Stimulated activated naive B cell treated with anti-CD40 and anti-IgM and Interleukin-4, amounts not matched to agents 10 μg/mL and 1 μg/mL and 100 μg/mL, for 72 hours (primary cell): ENCODE data around the gene STX17.

Experiments
- ATAC-seq, 2 donors: fragments of 150-1000 bp; cut with Tn5 transposase; replicated peaks; 2 replicates each; pipeline ENCODE4 v1.10.0; 2021; ENCODE audit warnings: moderate library complexity in 1 of 2
- DNase-seq: peaks from one replicate; pipeline ENCODE4 v3.0.0; 2021
- H3K27ac Mint-ChIP-seq: one replicate; pipeline ENCODE4 v1.8.0; 2022; ENCODE audit warnings: mild to moderate bottlenecking, mixed read lengths
- H3K27me3 Mint-ChIP-seq, 2 donors: one replicate each; pipeline ENCODE4 v1.8.0; 2022; ENCODE audit warnings: mixed read lengths in 2 of 2
- H3K36me3 Mint-ChIP-seq, 2 donors: one replicate each; pipeline ENCODE4 v1.8.0; 2022; ENCODE audit warnings: mixed read lengths in 2 of 2, mild to moderate bottlenecking in 1 of 2
- H3K4me1 Mint-ChIP-seq, 2 donors: one replicate each; pipeline ENCODE4 v1.8.0; 2022; ENCODE audit warnings: mixed read lengths in 2 of 2, mild to moderate bottlenecking in 1 of 2
- H3K4me3 Mint-ChIP-seq, 2 donors: one replicate each; pipeline ENCODE4 v1.8.0; 2022; ENCODE audit warnings: mild to moderate bottlenecking in 2 of 2, mixed read lengths in 2 of 2, moderate library complexity in 1 of 2
- H3K9me3 Mint-ChIP-seq, 2 donors: one replicate each; pipeline ENCODE4 v1.8.0; 2022; ENCODE audit warnings: mixed read lengths in 2 of 2, mild to moderate bottlenecking in 1 of 2

Gene STX17

DNA sequence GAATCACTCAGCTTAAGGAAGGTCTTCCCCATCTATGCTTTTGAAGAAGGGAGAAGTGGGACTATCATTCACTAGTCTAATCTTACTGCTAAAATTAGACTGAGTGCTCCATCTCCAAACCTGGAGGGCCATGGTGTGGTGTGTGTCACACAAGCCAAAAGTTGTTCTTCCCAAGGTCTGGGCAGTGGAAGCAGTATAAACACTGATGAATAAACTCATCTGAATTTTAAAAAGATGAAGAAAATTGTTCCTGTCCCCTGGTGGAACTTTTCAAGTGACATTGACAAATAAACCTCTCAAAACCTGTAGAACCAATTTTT, 16.2 kb downstream of the STX17 start:
- ATAC-seq (no peak), DNase-seq (no peak)
- no peak overlapping the region for H3K27ac Mint-ChIP-seq
- H3K4me3 Mint-ChIP-seq, result no peak overlapping the region
- H3K36me3 Mint-ChIP-seq, result peaks cover 51 to 80% of the 10 kb centered on the region in 2 donors
- H3K9me3 Mint-ChIP-seq, result peaks cover 4 to 5% of the 10 kb centered on the region in 2 donors
- peaks cover 2 to 8% of the 10 kb centered on the region in 2 donors for H3K4me1 Mint-ChIP-seq
- no peaks in the 10 kb centered on the region for H3K27me3 Mint-ChIP-seq

- peaks cover 0 to 2% of the 10 kb centered on the region in 2 donors for H3K4me1 Mint-ChIP-seq
- no peak overlapping the region for H3K4me3 Mint-ChIP-seq
- ATAC-seq (no peak), DNase-seq (no peak)
- H3K9me3 Mint-ChIP-seq, result peaks cover 4 to 5% of the 10 kb centered on the region in 2 donors
- H3K27me3 Mint-ChIP-seq, result no peaks in the 10 kb centered on the region
- no peak overlapping the region for H3K27ac Mint-ChIP-seq
- H3K36me3 Mint-ChIP-seq, result peaks cover 39 to 61% of the 10 kb centered on the region in 2 donors
Observed at GRCh38 chr9:99925541-99925940, 19.1 kb downstream of the STX17 start.

- peaks cover 0 to 2% of the 10 kb centered on the region in 2 donors for H3K4me1 Mint-ChIP-seq
- no peaks in the 10 kb centered on the region for H3K27me3 Mint-ChIP-seq
- DNase-seq, result no peak
- peaks cover 34 to 55% of the 10 kb centered on the region in 2 donors for H3K36me3 Mint-ChIP-seq
- peaks cover 2 to 4% of the 10 kb centered on the region in 2 donors for H3K9me3 Mint-ChIP-seq
- no peak overlapping the region for H3K4me3 Mint-ChIP-seq
- ATAC-seq, result no peak
- H3K27ac Mint-ChIP-seq, result no peak overlapping the region
Observed at GRCh38 chr9:99929652-99930051, 23.2 kb downstream of the STX17 start.

DNA sequence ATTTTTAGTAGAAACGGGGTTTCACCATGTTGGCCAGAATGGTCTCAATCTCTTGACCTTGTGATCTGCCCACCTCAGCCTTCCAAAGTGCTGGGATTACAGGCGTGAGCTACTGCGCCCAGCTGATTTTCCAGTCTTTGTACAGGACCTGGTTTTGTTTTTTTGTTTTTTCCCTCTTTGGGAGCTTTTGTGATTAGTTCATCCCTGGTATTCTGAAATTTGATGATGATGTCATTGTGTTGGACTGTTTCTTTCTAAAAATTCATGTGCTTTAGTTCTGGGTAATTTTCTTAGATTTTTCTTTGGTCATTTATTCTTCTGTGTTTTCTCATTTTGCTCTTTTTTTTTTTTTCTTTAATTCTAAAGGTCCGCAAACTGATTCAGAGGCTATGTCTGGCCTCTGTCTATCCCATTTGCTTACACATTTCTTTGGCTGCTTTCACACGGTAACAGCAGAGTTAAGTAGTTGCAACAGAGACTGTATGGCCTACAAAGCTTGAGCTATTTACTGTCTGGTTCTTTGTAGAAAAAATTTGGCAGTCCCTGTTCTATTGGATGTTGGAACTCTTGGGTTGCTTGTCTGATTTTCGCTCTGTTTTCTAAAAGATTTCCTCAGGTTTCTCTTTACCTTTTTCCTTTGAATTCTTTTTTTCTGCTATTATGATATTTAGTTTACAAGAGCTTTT, 24.8 kb downstream of the STX17 start:
- DNase-seq, result no peak
- no peak for ATAC-seq
- peaks cover 27 to 47% of the 10 kb centered on the region in 2 donors for H3K36me3 Mint-ChIP-seq

GRCh38 chr9:99936947-99937587, 30.6 kb downstream of the STX17 start:
- peaks cover 3 to 5% of the 10 kb centered on the region in 2 donors for H3K4me1 Mint-ChIP-seq
- no peak overlapping the region for H3K27ac Mint-ChIP-seq
- peaks cover 32 to 42% of the 10 kb centered on the region in 2 donors for H3K36me3 Mint-ChIP-seq
- ATAC-seq, result no peak
- no peaks in the 10 kb centered on the region for H3K27me3 Mint-ChIP-seq
- H3K9me3 Mint-ChIP-seq, result peaks cover 11 to 17% of the 10 kb centered on the region in 2 donors
- no peak overlapping the region for H3K4me3 Mint-ChIP-seq
- DNase-seq, result no peak

More for the DNA sequence above, 24.8 kb downstream of the STX17 start:
- Mint-ChIP-seq H3K4me1 (peaks cover 0 to 2% of the 10 kb centered on the region in 2 donors), H3K9me3 (peaks cover 3 to 10% of the 10 kb centered on the region in 2 donors), H3K4me3 (no peak overlapping the region), H3K27ac (no peak overlapping the region), H3K27me3 (no peaks in the 10 kb centered on the region)

DNA sequence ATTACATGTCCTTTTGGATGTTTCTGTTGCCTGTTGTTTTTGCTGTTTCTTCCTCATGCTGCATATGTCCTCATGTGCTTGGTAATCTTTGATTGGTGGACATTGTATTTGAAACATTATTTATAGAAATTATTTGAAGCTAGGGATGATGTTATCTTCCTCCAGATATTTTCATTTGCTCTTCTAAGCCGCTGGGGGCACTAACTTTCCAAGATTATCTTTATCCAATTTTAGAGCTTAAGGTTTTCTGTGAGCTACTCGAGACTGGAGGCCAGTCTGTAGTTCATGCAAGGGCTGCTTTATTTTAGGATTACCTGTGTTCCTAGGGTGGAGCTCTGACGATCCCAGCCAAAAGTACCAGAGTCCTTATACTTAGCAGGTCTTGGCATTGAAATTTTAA, 40.9 kb downstream of the STX17 start:
- ATAC-seq, result no peak
- no peak overlapping the region for H3K4me3 Mint-ChIP-seq
- DNase-seq, result no peak
- H3K4me1 Mint-ChIP-seq, result peaks cover 0 to 6% of the 10 kb centered on the region in 2 donors
- no peak overlapping the region for H3K27ac Mint-ChIP-seq
- no peaks in the 10 kb centered on the region for H3K9me3 Mint-ChIP-seq
- peaks cover 16 to 21% of the 10 kb centered on the region in 2 donors for H3K36me3 Mint-ChIP-seq
- H3K27me3 Mint-ChIP-seq, result no peaks in the 10 kb centered on the region

- DNase-seq, result no peak
Observed at GRCh38 chr9:99948482-99948881, 42.0 kb downstream of the STX17 start.

GRCh38 chr9:99948896-99949295, 42.4 kb downstream of the STX17 start:
- Mint-ChIP-seq H3K4me3 (no peak overlapping the region), H3K27ac (no peak overlapping the region), H3K36me3 (peaks cover 7 to 16% of the 10 kb centered on the region in 2 donors), H3K9me3 (peaks cover 0 to 3% of the 10 kb centered on the region in 2 donors), H3K4me1 (peaks cover 0 to 6% of the 10 kb centered on the region in 2 donors), H3K27me3 (no peaks in the 10 kb centered on the region)
- no peak for ATAC-seq
- no peak for DNase-seq

More at GRCh38 chr9:99948482-99948881, 42.0 kb downstream of the STX17 start:
- no peaks in the 10 kb centered on the region for H3K27me3 Mint-ChIP-seq
- no peak overlapping the region for H3K4me3 Mint-ChIP-seq
- H3K36me3 Mint-ChIP-seq, result peaks cover 10 to 20% of the 10 kb centered on the region in 2 donors
- H3K27ac Mint-ChIP-seq, result no peak overlapping the region
- H3K4me1 Mint-ChIP-seq, result peaks cover 0 to 6% of the 10 kb centered on the region in 2 donors
- peaks cover 0 to 3% of the 10 kb centered on the region in 2 donors for H3K9me3 Mint-ChIP-seq
- ATAC-seq, result no peak

- Mint-ChIP-seq H3K9me3 (peaks cover 0 to 3% of the 10 kb centered on the region in 2 donors), H3K36me3 (peaks cover 15 to 27% of the 10 kb centered on the region in 2 donors), H3K27me3 (no peaks in the 10 kb centered on the region), H3K4me3 (no peak overlapping the region), H3K27ac (no peak overlapping the region), H3K4me1 (peaks cover 6% of the 10 kb centered on the region in 2 donors)
- ATAC-seq (no peak), DNase-seq (no peak)
Observed at GRCh38 chr9:99953861-99954507, 47.5 kb downstream of the STX17 start.

- DNase-seq (no peak), ATAC-seq (peak; percentile 27 to 53)
- peaks cover 6% of the 10 kb centered on the region in 2 donors for H3K4me1 Mint-ChIP-seq
- H3K27ac Mint-ChIP-seq, result peak overlapping the region; percentile 37
- no peak overlapping the region for H3K4me3 Mint-ChIP-seq
- H3K9me3 Mint-ChIP-seq, result peaks cover 0 to 3% of the 10 kb centered on the region in 2 donors
- peaks cover 16 to 30% of the 10 kb centered on the region in 2 donors for H3K36me3 Mint-ChIP-seq
- H3K27me3 Mint-ChIP-seq, result no peaks in the 10 kb centered on the region
Observed at GRCh38 chr9:99954819-99955218, 48.4 kb downstream of the STX17 start.

GRCh38 chr9:99955606-99956005, 49.2 kb downstream of the STX17 start:
- ATAC-seq (no peak), DNase-seq (no peak)
- Mint-ChIP-seq H3K4me1 (peaks cover 6% of the 10 kb centered on the region in 2 donors), H3K4me3 (no peak overlapping the region), H3K27me3 (no peaks in the 10 kb centered on the region), H3K27ac (no peak overlapping the region), H3K36me3 (peaks cover 19 to 33% of the 10 kb centered on the region in 2 donors), H3K9me3 (peaks cover 0 to 3% of the 10 kb centered on the region in 2 donors)

DNA sequence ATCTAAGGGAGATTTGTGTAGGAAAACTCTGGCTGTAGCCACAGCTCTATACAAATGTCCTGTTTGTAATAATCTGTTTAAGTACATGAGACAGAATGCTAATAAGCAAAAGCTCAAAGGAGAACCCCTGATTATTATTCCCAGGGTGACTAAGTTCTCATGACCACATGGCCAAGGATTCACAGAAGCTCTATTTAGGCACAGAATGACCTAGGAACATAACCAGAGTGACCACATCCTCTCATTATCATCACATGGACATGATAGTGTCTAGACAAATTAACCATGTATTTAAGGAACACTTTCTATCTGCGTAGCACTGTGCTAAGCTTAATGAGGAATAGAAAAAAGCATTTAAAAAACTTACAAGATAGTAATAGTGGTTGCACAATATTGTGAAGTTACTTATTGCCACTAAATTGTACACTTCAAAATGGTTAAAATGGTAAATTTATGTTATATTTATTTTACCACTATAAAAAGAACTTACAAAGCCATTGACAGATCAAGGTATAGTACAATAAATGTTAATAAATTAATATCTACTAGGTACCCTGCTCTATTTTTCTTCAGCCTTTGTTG, 56.3 kb downstream of the STX17 start:
- DNase-seq (no peak), ATAC-seq (no peak)
- Mint-ChIP-seq H3K4me1 (no peaks in the 10 kb centered on the region), H3K36me3 (peaks cover 26 to 50% of the 10 kb centered on the region in 2 donors), H3K9me3 (no peaks in the 10 kb centered on the region), H3K27ac (no peak overlapping the region), H3K27me3 (no peaks in the 10 kb centered on the region), H3K4me3 (no peak overlapping the region)

GRCh38 chr9:99964336-99964735, 57.9 kb downstream of the STX17 start:
- H3K4me3 Mint-ChIP-seq, result no peak overlapping the region
- DNase-seq (no peak), ATAC-seq (no peak)
- no peaks in the 10 kb centered on the region for H3K4me1 Mint-ChIP-seq
- H3K36me3 Mint-ChIP-seq, result peaks cover 30 to 54% of the 10 kb centered on the region in 2 donors
- no peaks in the 10 kb centered on the region for H3K9me3 Mint-ChIP-seq
- no peak overlapping the region for H3K27ac Mint-ChIP-seq
- H3K27me3 Mint-ChIP-seq, result no peaks in the 10 kb centered on the region

DNA sequence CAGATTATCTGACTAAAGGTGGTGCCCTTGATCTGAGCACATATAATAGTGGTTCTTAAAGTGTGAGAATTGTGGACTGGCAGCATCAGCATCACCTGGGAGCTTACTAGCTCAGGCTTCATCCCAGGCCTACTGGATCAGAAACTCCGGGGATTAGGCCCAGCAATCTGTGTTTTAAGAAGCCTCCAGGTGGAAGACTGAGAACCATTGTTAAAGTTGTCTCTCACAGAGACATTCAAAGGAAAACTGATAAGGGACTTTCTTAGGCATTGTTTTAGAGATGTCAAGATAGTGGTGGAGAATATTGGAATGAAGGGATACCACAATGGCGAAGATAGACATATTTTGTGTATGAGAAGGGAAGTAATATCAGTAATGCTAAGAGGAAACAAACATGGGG, 59.5 kb downstream of the STX17 start:
- H3K36me3 Mint-ChIP-seq, result peaks cover 21 to 58% of the 10 kb centered on the region in 2 donors
- ATAC-seq (no peak), DNase-seq (no peak)
- H3K4me1 Mint-ChIP-seq, result no peaks in the 10 kb centered on the region
- no peak overlapping the region for H3K27ac Mint-ChIP-seq
- no peaks in the 10 kb centered on the region for H3K27me3 Mint-ChIP-seq
- H3K4me3 Mint-ChIP-seq, result no peak overlapping the region
- no peaks in the 10 kb centered on the region for H3K9me3 Mint-ChIP-seq
